Endothelial cell of hepatic sinusoid (primary cell): ENCODE measurements around the gene MLLT10.

Experiments used
- in situ Hi-C: cut with HindIII; loops from 2 replicates; pipeline ENCODE4 v1.10.0; 2017; ENCODE audit warnings: low sequenced_read_pairs

The MLLT10 gene

GRCh38 chr10:21515361-21516241 is 18.4 kb upstream of the MLLT10 start:
- in situ Hi-C loops = no loop called here

- in situ Hi-C loops = no loop called here
These were observed 17.5 kb upstream of the MLLT10 start for GRCh38 chr10:21516242-21517131.

- in situ Hi-C loops = no loop called here
These were observed 16.6 kb upstream of the MLLT10 start for GRCh38 chr10:21517134-21518031.

- in situ Hi-C loops = no loop called here
These were observed 15.8 kb upstream of the MLLT10 start for GRCh38 chr10:21518149-21518640.

- in situ Hi-C loops = no loop called here
These were observed 15.2 kb upstream of the MLLT10 start for GRCh38 chr10:21518641-21519396.

DNA sequence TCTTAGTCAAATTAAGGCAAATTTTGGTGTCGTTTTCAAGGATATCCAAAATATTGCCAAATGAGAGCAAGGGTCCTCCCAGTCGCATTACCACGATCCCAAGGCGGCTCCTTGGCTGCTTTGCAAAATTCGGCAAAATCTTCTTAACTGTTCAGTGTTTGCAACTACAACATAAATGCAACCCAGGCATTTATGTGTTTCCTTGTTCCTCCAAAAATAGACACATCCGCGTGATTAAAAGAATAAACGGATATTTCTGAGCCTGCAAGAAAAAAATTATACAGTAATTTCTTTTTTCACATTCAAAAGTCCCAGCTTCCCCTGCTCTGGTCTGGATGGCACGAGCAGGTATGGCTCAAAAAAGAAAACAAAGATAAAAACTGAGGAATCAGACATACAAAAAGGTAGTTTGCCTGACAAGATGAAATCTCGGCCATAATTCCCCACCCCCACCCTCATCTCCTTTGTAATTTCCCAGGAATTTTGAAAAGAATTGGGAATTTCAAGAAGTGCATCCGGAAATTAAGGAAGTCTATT is 14.6 kb upstream of the MLLT10 start:
- in situ Hi-C loops = no loop called here

GRCh38 chr10:21519941-21520436 is 14.0 kb upstream of the MLLT10 start:
- in situ Hi-C loops = no loop called here

- in situ Hi-C loops = no loop called here
These were observed 13.5 kb upstream of the MLLT10 start for GRCh38 chr10:21520509-21520908.

DNA sequence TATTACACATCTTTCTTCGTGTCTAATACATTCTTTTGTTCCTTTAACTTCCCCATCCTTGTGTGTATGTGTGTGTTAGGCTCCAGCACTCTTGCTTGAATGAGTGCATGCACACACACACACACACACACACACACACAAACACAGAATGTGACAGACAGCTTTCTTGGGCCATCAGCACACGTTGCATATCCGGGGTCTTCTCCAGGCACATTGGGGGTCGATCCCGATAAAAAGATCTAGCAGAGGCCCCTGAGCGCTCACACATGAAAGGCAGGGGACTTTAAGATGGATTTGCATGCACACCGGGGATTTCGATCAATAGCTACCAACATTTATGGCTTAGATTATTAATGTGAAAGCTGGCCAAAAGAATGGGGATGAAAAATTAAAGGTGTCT is 13.1 kb upstream of the MLLT10 start:
- in situ Hi-C loops = no loop called here

DNA sequence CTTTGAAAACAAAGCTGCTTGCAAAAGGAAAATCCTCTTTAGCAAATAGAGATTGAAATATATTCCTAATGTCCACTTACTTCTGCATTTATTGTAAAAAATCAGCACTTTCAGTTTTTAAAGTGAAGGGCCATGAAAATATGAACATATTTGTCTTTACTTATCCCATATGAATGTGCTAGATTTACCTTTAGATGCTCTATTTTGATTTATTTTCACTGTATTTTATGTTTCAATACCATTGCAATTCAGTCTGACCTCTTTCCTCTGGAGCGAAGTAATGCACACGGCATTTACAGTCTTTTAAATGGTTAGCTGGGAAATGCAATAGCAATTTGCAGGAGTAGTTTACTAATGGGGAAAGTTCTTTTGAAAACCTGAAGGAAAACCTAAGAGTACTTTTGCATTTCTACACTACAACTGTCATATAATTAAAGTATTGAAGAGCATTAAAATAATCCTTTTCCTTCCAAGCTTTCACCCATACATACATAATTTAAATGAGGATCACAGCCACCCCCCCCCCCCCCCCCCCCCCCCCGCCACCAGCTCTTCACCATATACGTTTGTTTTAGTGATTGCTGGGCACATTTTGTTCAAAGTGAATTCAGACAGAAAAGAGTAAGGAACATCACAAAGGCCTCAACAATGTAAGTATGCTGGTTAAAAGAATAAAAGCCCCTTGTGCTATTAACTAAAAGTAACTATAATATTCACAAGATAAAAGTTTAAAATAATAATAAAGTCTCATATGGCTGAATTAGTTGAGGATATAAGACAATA is 12.1 kb upstream of the MLLT10 start:
- in situ Hi-C loops = no loop called here

- in situ Hi-C loops = no loop called here
These were observed 11.2 kb upstream of the MLLT10 start for GRCh38 chr10:21522631-21523406.

DNA sequence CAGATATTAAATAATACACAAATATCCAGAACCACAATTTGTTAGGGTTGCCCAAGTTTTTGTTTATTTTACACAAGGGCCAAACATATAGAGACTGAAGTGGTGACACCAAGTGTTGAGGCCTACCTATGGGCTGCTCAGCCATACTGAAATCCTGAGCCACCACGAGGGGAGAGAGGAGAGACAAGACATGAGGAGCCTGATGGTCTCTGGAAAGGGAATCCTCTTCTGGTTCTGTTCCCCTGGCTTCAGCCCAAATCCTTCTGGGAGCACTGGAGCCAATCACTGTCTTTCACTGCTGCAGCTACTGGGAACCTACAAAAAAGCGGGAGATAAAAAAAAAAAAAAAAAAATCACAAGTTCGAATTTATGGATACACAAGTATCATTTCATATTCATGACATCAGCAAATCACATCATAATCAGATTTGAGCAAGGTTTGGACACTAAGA is 10.4 kb upstream of the MLLT10 start:
- in situ Hi-C loops = no loop called here

GRCh38 chr10:21524131-21524525 is 9.9 kb upstream of the MLLT10 start:
- in situ Hi-C loops = no loop called here

DNA sequence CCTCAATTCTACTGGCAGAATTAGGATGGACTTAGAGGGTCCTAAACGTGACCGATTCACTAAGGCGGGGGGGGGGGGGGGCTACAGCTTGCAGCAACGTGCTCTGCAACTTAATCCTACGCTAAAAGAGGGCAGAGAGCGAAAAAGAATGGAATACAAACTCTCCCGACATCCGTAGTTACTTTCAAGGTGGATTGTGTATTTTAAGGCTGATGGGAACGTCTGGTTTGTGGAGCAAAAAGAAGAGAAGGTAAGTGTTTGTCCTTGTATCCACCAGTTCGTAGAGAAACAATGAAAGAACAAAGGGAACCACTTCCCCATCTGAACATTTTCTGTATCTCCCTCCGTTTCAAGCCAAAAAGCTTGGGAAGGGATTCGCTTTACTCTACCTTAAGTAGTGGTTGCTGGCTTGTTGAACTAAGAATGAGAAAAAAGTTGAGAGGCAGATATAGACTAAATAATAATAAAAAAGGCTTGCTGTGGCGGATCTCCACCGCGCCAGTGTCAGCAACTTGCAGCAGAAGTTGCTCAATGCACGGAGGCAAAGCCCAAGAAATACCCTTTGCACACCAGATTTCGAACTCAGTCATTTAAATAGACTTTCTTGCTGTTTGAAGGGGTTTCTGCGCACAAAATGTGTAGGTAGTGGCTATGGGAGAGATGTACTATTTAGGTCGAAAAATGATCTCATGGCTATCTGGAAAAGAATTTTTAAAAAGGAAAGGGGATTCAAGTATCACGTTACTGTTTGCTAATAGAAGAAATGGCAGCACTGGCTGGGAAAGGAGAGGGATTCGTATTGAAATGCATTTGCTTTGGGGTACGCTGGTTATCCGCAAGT is 9.3 kb upstream of the MLLT10 start:
- in situ Hi-C loops = loop anchor here (5.0 kb wide), 1 partner anchor 37 kb away; no protein-coding TSS in a partner anchor

GRCh38 chr10:21525367-21526187 is 8.5 kb upstream of the MLLT10 start, which contains the start of gene SKIDA1:
Gene SKIDA1, minus strand, starts transcription at chr10:21525682. Its CDS starts 7,860 bp downstream, at chr10:21517822.
- in situ Hi-C loops = loop anchor here (5.0 kb wide), 1 partner anchor 38 kb away; no protein-coding TSS in a partner anchor
